ENCODE data around the gene IRF2BP2.
A peak's percentile ranks its signal among the peaks of the same experiment; 100 is the strongest.

IRF2BP2 gene

GRCh38 chr1:234613128-234613875 is 3.3 kb upstream of the IRF2BP2 start:
- no peak for DNase-seq (ENCODE audit: low read depth in 3 of 3)

GRCh38 chr1:234612352-234613127 is 2.6 kb upstream of the IRF2BP2 start:
- peak in 2 of 3 experiments; percentile 52 to 53 for DNase-seq (ENCODE audit: low read depth in 3 of 3)

- DNase-seq (ENCODE audit: low read depth in 3 of 3): no peak
Observed at GRCh38 chr1:234611847-234612351, 1.9 kb upstream of the IRF2BP2 start.

- DNase-seq (ENCODE audit: low read depth in 3 of 3): no peak
Observed at GRCh38 chr1:234611225-234611846, 1.4 kb upstream of the IRF2BP2 start.

DNA sequence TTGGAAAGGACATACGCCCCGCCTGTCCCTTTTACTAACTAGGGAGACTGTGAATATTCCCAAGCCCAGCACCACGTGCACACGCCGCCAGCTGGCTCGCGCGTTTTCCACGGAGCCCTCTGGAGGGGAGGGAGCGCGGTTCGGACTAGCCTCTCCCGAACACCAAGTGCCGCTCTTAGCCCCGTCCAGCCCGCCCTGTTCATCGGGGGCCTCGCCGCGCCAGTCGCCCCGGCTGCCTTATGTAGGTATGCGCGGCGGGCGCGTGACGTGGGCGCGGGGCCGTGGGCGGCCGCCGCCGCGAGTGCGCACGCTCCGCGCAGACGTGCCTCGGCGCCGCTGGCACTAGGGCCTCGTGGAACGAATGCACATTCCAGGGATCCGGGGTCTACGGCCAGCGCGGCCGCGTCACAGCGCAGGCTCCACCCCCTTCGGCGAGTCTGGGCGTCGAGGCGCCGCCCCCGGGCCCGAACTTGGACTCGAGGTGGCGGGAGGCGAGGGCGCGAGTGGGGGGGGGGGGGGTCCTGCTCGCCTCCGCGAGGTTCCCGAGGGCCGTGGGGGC is 767 bp upstream of the IRF2BP2 start:
- DNase-seq (ENCODE audit: low read depth in 3 of 3): peak; percentile 79 to 92 (median 83)

- no peak for DNase-seq (ENCODE audit: low read depth in 3 of 3)
Observed at GRCh38 chr1:234609691-234610042, 311 bp downstream of the IRF2BP2 start.

- peak in 2 of 3 experiments; percentile 29 to 65 for DNase-seq (ENCODE audit: low read depth in 3 of 3)
Observed at GRCh38 chr1:234608911-234609690, 877 bp downstream of the IRF2BP2 start.

GRCh38 chr1:234608025-234608910 is 1.7 kb downstream of the IRF2BP2 start:
- DNase-seq (ENCODE audit: low read depth in 3 of 3): peak; percentile 52 to 67 (median 66)

DNA sequence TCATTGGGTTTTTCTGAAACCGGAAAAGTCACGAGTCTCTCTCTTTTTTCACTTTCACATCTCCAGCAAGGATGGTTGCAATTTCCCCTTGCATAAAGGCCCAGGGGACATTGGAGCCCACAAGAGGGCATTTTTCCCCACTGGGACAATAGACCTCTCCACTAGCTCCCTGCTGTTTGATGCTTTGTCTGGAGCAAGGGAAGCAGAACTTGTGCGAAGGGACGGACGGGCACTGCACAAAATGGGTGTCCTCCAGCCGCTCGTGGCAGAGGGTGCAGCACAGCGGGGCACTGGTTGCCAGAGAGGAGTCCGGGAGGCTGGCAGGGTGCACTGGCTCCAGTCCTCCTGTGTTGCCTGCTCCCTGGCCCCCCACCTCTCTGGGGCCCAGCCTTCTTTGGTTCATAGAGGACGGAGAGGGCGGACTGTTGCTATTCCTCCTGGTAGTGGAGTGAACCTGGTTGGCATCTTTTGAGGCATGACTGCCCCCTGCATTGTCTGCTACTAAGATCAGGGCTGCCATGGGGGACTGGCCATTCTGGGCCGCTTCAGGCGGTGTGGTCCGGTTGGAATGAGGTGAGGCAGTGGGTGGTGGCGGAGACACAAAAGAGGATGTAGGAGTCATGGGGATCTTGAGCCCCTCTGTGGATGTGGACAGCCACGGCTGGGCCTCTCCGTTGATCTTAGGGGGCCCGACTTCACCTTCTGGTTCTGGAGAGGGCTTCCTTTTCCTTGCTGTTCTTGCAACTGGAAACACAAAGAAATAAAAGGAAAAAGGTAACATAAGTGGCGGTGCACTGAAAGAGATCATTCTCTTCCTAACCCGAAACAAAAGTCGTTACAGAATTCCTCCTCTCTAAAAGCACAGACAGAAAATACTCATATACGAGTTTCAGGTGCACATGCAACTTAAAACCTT is 2.6 kb downstream of the IRF2BP2 start:
- no peak for DNase-seq (ENCODE audit: low read depth in 3 of 3)

- DNase-seq (ENCODE audit: low read depth in 3 of 3): no peak
Observed at GRCh38 chr1:234606784-234607108, 3.2 kb downstream of the IRF2BP2 start.

DNA sequence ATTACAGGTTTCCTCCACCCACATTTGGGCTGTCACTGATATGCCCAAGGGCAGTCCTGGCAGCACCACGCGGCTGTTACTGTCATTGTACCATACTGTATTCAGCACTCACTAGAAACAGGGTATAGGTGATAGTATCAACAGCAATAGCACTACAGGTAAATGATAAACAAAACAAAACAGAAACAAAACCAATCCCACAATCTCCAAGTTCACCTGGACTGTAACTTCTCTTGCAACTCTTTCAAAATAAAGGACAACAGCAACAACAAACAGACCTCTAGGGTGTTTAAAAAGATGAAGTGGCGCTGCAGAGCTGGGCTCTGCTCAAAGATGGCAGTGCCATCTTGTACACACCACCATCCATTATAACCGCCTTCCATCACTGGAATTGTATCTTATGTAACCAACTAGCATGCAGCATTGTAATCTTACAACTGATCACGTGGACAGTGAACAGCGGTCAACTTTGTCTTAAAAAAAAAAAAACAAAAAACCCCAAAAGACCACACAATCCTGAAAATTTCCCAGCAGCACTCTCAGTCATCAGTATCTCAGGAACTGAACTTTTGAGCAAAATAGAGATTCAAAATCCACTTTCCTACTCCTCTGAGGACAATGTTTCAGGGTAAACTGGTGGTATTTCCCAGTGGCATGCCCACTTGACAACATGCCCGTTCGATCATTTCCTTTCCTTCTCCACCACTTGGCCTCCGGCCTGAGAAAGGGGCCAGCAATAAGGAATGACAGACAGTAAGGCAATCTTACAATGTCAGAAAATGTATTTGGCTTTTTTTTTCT is 3.8 kb downstream of the IRF2BP2 start:
- peak in 1 of 3 experiments; percentile 39 for DNase-seq (ENCODE audit: low read depth in 3 of 3)

DNA sequence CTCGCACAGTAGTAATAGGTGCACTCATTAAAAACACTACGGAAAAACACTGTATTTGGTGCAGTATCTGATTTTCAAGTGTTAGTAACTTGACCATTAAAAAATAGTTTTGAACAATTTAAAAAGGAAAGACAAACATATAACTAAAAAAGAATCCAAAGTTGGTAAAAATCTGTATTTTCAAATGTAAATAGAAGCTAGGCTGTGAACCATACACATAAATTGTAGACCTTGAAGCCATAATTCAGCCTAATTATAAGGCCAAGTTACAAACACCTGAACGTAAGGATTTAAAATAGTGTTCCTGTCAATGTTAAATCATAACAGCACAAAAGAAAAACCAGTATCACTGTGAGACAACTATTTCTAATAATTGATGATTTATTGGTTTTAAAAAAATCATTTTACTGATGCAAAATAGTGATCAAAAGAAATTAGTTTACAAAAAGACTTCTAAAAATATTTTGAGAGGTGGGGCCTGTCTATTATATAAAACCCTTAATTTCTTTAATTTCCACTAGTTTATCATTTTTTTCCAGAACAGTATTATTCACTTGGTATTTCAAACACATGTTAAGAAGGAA is 4.5 kb downstream of the IRF2BP2 start:
- DNase-seq (ENCODE audit: low read depth in 3 of 3): no peak

- no peak for DNase-seq (ENCODE audit: low read depth in 3 of 3)
Observed at GRCh38 chr1:234604495-234605398, 5.2 kb downstream of the IRF2BP2 start.

GRCh38 chr1:234603221-234604204 is 6.5 kb downstream of the IRF2BP2 start:
- no peak for DNase-seq (ENCODE audit: low read depth in 3 of 3)

DNA sequence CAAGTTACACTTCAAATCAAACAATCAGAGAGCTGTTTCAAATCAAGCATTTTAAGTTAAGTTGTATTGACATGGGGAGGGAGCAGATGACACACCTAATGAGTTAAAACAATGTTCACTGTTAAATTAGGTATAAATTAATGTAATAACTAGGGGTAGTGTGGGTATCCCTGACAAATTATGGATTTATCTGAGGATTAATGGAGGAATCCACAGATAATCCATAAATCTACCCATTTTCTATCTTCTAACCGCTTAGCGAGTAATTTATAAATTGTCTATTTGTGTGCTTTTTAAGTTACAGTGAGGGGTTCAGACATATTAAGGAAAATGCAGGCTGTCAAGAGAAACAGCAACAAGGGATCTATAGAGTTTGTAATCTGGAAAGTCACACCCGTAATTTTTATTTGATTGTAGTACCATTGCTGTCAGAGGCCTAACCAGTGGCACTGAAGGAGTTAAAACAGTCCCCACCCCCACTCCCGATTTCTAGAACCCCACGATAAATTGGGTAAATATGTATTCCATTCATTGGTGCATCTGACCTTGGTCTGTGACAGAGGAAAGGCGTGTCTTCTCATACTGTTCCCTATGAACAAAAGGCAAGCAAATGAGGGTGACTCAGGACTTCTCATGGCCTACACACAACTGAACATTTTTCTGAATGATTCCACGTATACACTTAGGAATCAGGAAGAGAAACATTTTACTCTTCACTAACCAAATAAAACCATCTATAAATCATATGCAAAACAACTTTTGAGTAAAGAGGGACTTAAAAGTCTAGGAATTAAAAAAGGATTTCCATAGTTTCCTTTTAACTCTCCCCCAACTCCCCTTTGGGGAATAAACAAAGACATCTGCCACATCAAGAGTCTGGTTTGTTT is 7.4 kb downstream of the IRF2BP2 start:
- DNase-seq (ENCODE audit: low read depth in 3 of 3): no peak
